Stomach (tissue), 4 donors: Measurements from ENCODE around the gene MAP4K1.

Source experiments
- CTCF ChIP-seq, 7 experiments: fragments of 450-650 bp in 4 of 7; fragments of 200-600 bp in 3 of 7; sonication (generic) in 3 of 7; IDR thresholded peaks; one replicate each; pipeline ENCODE4 v1.5.1; 2016 to 2019; ENCODE audit warnings: antibody characterized with exemption in 7 of 7, control low read depth in 2 of 7, mild to moderate bottlenecking in 1 of 7
- EP300 ChIP-seq: sonication (generic); formaldehyde crosslinking; IDR thresholded peaks from one replicate; pipeline ENCODE4 v1.6.1; 2017; ENCODE audit warnings: antibody characterized with exemption
- POLR2A ChIP-seq, 4 donors: fragments of 450-650 bp; IDR thresholded peaks; one replicate each; pipeline ENCODE4 v1.6.1; 2016; ENCODE audit warnings: antibody characterized with exemption in 4 of 4, control low read depth in 2 of 4, mild to moderate bottlenecking in 1 of 4, moderate library complexity in 1 of 4
- POLR2AphosphoS5 ChIP-seq, 3 donors: sonication (generic); formaldehyde crosslinking; IDR thresholded peaks; one replicate each; pipeline ENCODE4 v1.6.1; 2016; ENCODE audit warnings: antibody characterized with exemption in 3 of 3

GRCh38 chr19:38663957-38664502 is 46.3 kb upstream of the MAP4K1 start:
- TF ChIP-seq CTCF (IDR thresholded peaks at IDR 0.05) (no peak), POLR2A (IDR thresholded peaks at IDR 0.05) (no peak), POLR2AphosphoS5 (IDR thresholded peaks at IDR 0.05) (peak; percentile 35 to 91 (median 48)), EP300 (peak; percentile 37)
